Effector memory CD8-positive, alpha-beta T cell (primary cell): Measurements from ENCODE around the gene IL1RAPL1.

ENCODE experiments used
- ATAC-seq: fragments of 150-1000 bp; cut with Tn5 transposase; replicated peaks from 2 replicates; pipeline ENCODE4 v1.10.0; 2021; ENCODE audit warnings: mild to moderate bottlenecking, moderate library complexity
- DNase-seq, 3 experiments: peaks; one replicate each; pipeline ENCODE4 v3.0.0; 2021
- H3K27ac Mint-ChIP-seq, 2 donors: one replicate each; pipeline ENCODE4 v1.8.0; 2022; ENCODE audit warnings: mild to moderate bottlenecking in 2 of 2, mixed read lengths in 2 of 2, moderate library complexity in 2 of 2
- H3K27me3 Mint-ChIP-seq, 2 donors: one replicate each; pipeline ENCODE4 v1.8.0; 2022; ENCODE audit warnings: mixed read lengths in 2 of 2
- H3K36me3 Mint-ChIP-seq: one replicate; pipeline ENCODE4 v1.8.0; 2022; ENCODE audit warnings: mild to moderate bottlenecking, moderate library complexity, mixed read lengths; ENCODE audit not compliant: insufficient read depth
- H3K4me1 Mint-ChIP-seq, 2 donors: one replicate each; pipeline ENCODE4 v1.8.0; 2022; ENCODE audit warnings: low read depth in 2 of 2, mixed read lengths in 2 of 2
- H3K4me3 Mint-ChIP-seq, 2 donors: one replicate each; pipeline ENCODE4 v1.8.0; 2022; ENCODE audit warnings: mild to moderate bottlenecking in 2 of 2, mixed read lengths in 2 of 2, moderate library complexity in 2 of 2
- H3K9me3 Mint-ChIP-seq, 2 donors: one replicate each; pipeline ENCODE4 v1.8.0; 2022; ENCODE audit warnings: mixed read lengths in 2 of 2

IL1RAPL1 gene

DNA sequence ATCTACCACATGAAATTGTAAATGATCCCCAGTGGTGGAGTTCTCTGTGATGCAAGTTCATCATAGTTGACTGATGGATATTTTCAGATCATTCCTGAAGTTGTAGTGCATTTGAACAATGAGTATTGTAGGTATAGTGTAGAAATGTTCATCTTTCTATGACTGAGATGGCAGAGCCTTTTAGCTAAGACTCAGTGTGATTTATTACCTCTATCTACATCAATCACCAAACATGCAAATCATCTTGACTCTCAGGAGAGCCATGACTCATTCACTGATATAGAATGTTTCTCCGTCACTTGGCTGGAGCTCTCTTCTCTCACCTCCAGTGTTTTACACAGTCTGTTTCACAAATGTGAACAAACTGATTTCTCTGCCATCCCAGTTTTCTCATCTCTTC lies 392.6 kb downstream of the IL1RAPL1 start:
- H3K27me3 Mint-ChIP-seq, result no peaks in the 10 kb centered on the region
- no peaks in the 10 kb centered on the region for H3K36me3 Mint-ChIP-seq
- no peaks in the 10 kb centered on the region for H3K4me1 Mint-ChIP-seq
- no peak overlapping the region for H3K27ac Mint-ChIP-seq
- no peak for DNase-seq
- peaks cover 17 to 20% of the 10 kb centered on the region in 2 donors for H3K9me3 Mint-ChIP-seq
- ATAC-seq, result no peak
- no peak overlapping the region for H3K4me3 Mint-ChIP-seq

DNA sequence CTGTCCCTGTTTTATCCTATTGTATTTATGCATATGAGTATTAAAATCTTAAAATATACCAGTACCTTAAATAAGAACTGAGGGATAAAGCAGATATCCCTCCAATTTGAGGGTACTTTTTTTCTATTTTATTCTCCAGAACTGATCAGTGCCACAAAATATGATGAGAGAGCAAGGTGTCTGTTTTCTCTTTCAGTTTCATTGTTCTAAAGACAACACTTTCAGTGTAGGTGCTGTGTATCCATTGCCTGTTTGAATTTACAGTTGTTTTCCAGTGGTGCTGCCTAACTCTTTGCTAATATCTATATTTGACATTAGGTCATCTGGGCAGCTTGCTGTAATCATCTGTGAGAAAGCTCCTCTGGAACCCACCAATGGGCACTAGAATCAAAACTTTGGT lies 394.7 kb downstream of the IL1RAPL1 start:
- H3K27ac Mint-ChIP-seq, result no peak overlapping the region
- DNase-seq, result no peak
- H3K4me1 Mint-ChIP-seq, result no peaks in the 10 kb centered on the region
- no peak overlapping the region for H3K4me3 Mint-ChIP-seq
- no peaks in the 10 kb centered on the region for H3K27me3 Mint-ChIP-seq
- no peaks in the 10 kb centered on the region for H3K36me3 Mint-ChIP-seq
- no peak for ATAC-seq
- peaks cover 17 to 20% of the 10 kb centered on the region in 2 donors for H3K9me3 Mint-ChIP-seq

DNA sequence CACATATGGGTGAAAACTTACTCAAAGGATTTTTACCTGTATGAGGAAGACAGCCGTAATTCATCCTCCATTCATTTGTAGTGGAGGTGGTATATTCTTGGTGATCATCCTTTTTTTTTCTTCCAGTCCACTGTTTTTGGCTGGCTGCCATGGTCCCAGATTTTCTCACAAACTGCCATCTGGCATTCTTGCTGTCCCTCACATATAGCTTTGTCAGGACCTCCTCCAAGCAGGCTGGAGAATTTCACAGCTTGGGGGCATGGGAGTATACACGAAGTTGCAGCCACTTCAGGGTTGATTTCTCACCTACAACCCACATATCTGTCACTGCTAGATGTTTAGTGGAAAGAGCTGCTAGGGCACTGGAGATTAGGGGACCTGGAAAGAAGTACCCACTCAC lies 401.0 kb downstream of the IL1RAPL1 start:
- no peaks in the 10 kb centered on the region for H3K4me1 Mint-ChIP-seq
- DNase-seq (no peak), ATAC-seq (no peak)
- H3K4me3 Mint-ChIP-seq, result no peak overlapping the region
- H3K27ac Mint-ChIP-seq, result no peak overlapping the region
- no peaks in the 10 kb centered on the region for H3K27me3 Mint-ChIP-seq
- no peaks in the 10 kb centered on the region for H3K36me3 Mint-ChIP-seq
- peaks cover 0 to 3% of the 10 kb centered on the region in 2 donors for H3K9me3 Mint-ChIP-seq

DNA sequence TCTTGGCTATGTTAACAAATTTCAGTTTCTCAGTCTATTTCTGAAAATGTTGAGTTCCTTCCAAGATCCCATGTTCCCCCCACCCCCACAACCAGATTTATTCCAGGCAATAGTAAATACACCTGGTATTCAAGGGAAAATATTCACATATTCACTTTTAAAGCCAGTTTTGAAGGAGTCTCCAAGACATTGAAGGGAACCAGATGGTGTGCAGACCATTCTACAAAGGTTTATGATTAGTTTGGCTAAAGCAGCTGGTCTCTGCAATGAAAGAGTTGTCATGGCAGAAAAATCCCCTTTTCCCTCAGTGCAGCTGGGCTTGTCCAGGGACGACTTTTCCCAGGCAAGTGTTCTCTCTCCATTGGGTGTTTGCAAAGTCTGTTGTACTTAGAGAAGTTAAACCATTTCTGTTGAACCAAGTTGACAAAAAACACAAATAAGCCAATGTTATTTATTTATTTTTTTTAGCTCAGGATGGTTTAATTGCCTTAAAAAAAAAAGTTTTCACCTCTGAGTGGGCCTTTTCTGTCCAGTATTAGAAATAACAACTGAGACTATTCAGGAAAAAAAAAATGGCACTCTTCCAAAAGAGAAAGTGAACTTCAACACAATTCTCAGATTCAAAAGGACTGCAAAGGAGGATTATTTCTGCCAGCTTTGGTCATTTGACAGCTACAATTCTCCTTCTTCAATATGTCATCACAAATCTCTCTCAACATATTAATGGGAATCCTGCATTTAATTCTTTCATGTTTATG lies 410.6 kb downstream of the IL1RAPL1 start:
- H3K9me3 Mint-ChIP-seq, result peaks cover 2 to 9% of the 10 kb centered on the region in 2 donors
- no peak for DNase-seq

DNA sequence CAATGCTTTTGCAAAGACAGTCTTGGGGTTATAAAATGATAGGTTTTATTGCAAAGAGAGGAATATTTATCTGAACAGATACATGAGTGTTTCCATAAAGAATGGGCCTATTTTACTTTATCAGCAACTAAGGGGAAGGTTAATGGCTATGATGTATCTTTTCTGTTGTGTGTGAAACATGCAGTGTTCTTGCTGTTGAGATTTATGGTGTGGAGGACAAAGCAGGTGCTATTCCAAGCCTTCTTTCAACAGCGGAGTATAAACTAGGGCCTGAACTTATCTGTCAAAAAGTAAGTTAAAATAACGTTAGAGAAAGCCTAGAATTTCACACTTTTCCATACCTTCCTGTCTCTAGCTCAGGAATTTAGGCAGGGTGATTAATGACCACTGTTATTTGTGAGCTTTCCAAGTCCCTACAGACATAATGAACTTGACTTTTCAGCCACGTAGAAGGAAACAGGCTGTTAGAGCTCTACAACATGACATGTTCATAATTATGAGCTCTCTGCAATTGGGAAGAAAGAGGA lies 411.4 kb downstream of the IL1RAPL1 start:
- Mint-ChIP-seq H3K4me3 (no peak overlapping the region), H3K4me1 (no peaks in the 10 kb centered on the region), H3K27me3 (no peaks in the 10 kb centered on the region), H3K9me3 (peaks cover 0 to 9% of the 10 kb centered on the region in 2 donors), H3K27ac (no peak overlapping the region), H3K36me3 (no peaks in the 10 kb centered on the region)
- DNase-seq (no peak), ATAC-seq (no peak)

More for the DNA sequence above, 410.6 kb downstream of the IL1RAPL1 start:
- H3K4me3 Mint-ChIP-seq, result no peak overlapping the region
- H3K27me3 Mint-ChIP-seq, result no peaks in the 10 kb centered on the region
- ATAC-seq, result no peak
- no peaks in the 10 kb centered on the region for H3K36me3 Mint-ChIP-seq
- no peak overlapping the region for H3K27ac Mint-ChIP-seq
- no peaks in the 10 kb centered on the region for H3K4me1 Mint-ChIP-seq

DNA sequence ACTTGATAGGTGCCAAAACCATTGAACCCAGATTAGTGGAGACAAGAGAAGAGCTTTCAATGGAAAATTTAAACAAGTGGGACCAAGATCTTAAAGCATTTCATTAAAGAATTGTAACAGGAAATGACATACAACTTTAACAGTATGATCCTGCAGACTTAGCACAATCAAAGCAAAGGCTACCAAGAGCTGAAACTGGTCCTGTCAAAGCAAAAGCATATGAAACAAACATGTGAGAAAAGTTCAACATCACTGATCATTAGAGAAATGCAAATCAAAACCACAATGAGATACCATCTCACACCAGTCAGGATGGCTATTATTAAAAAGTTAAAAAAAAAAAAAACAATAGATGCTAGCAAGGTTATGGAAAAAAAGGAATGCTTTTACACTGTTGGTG lies 425.6 kb downstream of the IL1RAPL1 start:
- no peak for ATAC-seq
- H3K4me3 Mint-ChIP-seq, result no peak overlapping the region
- H3K9me3 Mint-ChIP-seq, result no peaks in the 10 kb centered on the region
- H3K27me3 Mint-ChIP-seq, result no peaks in the 10 kb centered on the region
- DNase-seq, result no peak
- H3K4me1 Mint-ChIP-seq, result no peaks in the 10 kb centered on the region
- no peak overlapping the region for H3K27ac Mint-ChIP-seq
- no peaks in the 10 kb centered on the region for H3K36me3 Mint-ChIP-seq

DNA sequence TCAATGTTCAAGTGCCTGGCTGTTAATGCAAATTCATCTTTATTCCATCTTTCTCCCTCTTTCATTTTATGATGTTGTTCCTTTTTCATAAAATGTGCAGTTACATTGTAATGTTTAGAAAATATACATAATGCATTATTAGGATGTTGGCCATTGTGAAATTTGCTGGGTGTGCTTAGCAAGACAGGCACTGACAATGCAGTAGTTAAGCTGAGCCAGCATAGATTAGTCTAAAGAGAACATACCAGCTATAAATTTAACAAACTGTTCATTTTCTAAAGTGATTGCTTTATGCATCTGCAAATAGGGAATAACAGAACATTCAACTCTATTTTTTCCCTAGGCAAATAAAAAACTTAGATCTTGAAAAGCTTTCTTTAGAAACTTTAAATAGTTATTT lies 436.0 kb downstream of the IL1RAPL1 start:
- H3K4me3 Mint-ChIP-seq, result no peak overlapping the region
- H3K27ac Mint-ChIP-seq, result no peak overlapping the region
- H3K36me3 Mint-ChIP-seq, result no peaks in the 10 kb centered on the region
- ATAC-seq (no peak), DNase-seq (no peak)
- H3K27me3 Mint-ChIP-seq, result no peaks in the 10 kb centered on the region
- H3K9me3 Mint-ChIP-seq, result peaks cover 3 to 7% of the 10 kb centered on the region in 2 donors
- H3K4me1 Mint-ChIP-seq, result no peaks in the 10 kb centered on the region

DNA sequence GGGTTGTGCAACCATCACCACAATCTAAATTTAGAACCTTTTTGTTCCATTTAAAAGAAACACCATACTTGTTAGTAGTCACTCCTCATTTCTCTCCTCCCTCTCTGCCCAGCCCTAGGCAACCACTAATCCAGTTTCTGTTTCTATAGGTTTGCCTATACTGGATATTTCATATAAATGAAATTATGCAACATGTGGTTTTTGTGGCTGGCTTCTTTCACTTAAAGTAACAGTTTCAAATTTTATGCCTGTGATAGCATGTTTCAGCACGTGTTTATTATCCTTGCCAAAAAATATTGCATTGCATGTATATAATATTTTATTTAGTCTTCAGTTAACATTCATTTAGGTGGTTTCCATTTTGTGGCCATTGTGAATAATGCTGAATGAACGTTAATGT lies 437.6 kb downstream of the IL1RAPL1 start:
- ATAC-seq, result no peak

DNA sequence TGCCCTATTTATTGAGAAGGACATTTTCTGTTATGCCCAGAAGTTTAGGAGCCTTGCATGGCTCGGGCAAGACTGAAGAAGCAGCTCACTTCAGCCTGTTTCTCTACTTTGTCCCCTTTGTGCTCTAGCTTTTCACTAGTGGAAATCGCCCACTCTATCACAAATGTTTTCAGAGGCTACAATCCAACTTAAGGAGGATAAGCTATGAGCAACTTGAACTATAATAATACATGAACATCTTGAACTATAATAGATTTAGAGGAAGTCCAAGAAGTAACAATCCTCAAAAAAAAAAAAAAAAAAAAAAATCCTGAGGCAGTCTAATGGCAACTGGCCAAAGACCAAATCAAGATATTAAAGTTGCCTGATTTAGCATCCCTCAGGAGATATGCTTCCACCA lies 452.3 kb downstream of the IL1RAPL1 start:
- no peaks in the 10 kb centered on the region for H3K4me1 Mint-ChIP-seq
- DNase-seq (no peak), ATAC-seq (no peak)
- no peaks in the 10 kb centered on the region for H3K27me3 Mint-ChIP-seq
- H3K9me3 Mint-ChIP-seq, result peaks cover 0 to 1% of the 10 kb centered on the region in 2 donors
- no peak overlapping the region for H3K4me3 Mint-ChIP-seq
- no peak overlapping the region for H3K27ac Mint-ChIP-seq
- H3K36me3 Mint-ChIP-seq, result no peaks in the 10 kb centered on the region

More for the DNA sequence above, 437.6 kb downstream of the IL1RAPL1 start:
- Mint-ChIP-seq H3K4me1 (no peaks in the 10 kb centered on the region), H3K27ac (no peak overlapping the region), H3K27me3 (no peaks in the 10 kb centered on the region), H3K9me3 (peaks cover 3 to 7% of the 10 kb centered on the region in 2 donors), H3K36me3 (no peaks in the 10 kb centered on the region), H3K4me3 (no peak overlapping the region)
- no peak for DNase-seq

DNA sequence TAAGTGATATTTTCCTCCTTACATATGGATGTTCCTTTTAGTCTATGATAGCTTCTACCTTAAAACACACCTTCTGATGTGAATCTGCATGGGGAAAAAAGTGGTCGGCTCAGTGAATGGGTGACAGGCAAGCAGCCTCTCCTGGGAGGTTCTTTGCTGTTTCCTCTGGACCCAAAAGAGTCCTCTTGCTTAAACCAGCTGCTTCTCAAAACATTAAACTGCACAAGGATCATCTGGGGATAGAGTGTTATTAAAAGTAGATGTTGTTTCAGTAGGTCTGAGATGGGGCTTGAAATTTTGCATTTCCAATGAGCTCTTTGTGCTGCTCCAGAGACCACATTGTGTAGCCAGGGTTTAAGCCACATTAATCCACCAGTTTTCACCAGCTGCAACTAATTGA lies 452.9 kb downstream of the IL1RAPL1 start:
- no peak overlapping the region for H3K27ac Mint-ChIP-seq
- peaks cover 0 to 2% of the 10 kb centered on the region in 2 donors for H3K9me3 Mint-ChIP-seq
- no peaks in the 10 kb centered on the region for H3K4me1 Mint-ChIP-seq
- no peak for DNase-seq
- H3K36me3 Mint-ChIP-seq, result no peaks in the 10 kb centered on the region
- no peak for ATAC-seq
- no peak overlapping the region for H3K4me3 Mint-ChIP-seq
- H3K27me3 Mint-ChIP-seq, result no peaks in the 10 kb centered on the region

DNA sequence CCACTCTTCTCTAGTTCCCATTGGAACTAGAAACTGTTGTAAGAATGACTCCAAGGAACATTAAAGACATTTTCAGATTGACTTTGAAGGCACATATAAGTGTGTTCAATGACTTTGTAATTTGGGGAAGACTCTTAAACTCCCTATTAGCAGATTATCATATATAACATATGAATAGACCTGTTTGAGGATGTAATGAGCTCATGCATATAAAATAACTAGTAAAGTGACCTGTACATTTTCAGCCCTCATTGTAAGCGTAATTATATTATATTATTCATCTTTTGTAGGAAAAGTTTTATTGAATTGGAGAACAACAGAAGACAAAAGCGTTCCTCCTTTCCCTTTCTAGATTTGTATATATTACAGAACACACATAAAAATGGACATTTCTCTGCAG lies 455.1 kb downstream of the IL1RAPL1 start:
- H3K27ac Mint-ChIP-seq, result no peak overlapping the region

DNA sequence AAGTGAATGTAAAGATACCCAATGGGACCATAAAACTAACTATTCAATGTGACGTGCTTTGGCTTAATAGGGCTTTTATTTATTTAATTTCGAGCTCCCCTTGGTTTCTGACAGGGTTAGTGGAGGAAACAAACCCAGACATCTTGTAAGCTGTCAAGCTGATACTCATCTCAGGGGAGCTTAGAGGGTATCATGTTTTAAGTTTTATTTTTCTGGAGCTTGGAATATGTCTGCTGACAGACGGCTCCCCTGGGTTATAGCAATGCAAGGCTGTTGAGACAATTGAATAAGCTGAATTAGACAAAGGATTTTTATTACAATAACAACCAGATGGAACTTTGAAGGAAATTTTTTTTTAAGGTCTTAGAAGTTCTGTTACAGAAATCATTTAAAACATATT lies 456.5 kb downstream of the IL1RAPL1 start:
- ATAC-seq (no peak), DNase-seq (no peak)
- H3K4me1 Mint-ChIP-seq, result no peaks in the 10 kb centered on the region
- no peaks in the 10 kb centered on the region for H3K36me3 Mint-ChIP-seq
- H3K27ac Mint-ChIP-seq, result no peak overlapping the region
- H3K4me3 Mint-ChIP-seq, result no peak overlapping the region
- H3K9me3 Mint-ChIP-seq, result peaks cover 2 to 7% of the 10 kb centered on the region in 2 donors
- H3K27me3 Mint-ChIP-seq, result no peaks in the 10 kb centered on the region

More for the DNA sequence above, 455.1 kb downstream of the IL1RAPL1 start:
- Mint-ChIP-seq H3K36me3 (no peaks in the 10 kb centered on the region), H3K9me3 (peaks cover 2 to 7% of the 10 kb centered on the region in 2 donors), H3K27me3 (no peaks in the 10 kb centered on the region), H3K4me3 (no peak overlapping the region), H3K4me1 (no peaks in the 10 kb centered on the region)
- no peak for DNase-seq
- no peak for ATAC-seq

DNA sequence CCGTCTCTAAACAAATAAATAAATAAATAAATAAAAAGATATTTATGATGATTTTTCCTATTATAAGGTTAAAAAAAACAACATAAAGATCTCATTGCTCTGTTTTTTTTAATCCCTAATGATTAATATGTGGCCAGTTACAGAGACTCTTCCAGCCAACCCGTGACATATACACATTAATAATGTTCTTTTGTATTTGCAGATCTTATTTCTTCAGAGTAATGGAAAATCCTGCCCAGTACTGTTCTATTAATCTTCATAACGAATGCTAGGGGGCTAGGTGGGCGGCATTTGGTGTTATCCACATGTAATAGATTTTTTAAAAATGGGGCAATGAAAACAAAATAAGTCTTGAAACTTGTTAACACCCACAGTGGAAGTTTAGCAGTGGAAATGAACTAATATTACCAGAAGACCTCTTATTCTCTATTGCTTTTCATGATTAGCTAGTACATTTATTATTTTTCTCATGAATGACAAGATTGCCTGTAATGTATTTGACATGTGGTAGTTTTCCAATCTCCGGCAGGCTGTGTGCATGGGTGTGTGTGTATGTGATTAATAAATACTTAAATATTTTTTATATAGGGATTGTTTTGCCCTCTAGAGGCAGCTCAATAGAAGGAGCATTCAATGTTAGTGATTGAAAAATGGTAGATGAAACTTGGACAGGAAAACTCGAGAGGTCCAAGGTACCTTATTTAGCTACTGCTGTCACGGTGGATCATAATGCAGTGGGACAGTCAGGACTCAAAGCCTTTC lies 457.4 kb downstream of the IL1RAPL1 start:
- H3K4me3 Mint-ChIP-seq, result no peak overlapping the region
- H3K4me1 Mint-ChIP-seq, result no peaks in the 10 kb centered on the region
- peaks cover 2 to 7% of the 10 kb centered on the region in 2 donors for H3K9me3 Mint-ChIP-seq
- ATAC-seq (no peak), DNase-seq (no peak)
- H3K27me3 Mint-ChIP-seq, result no peaks in the 10 kb centered on the region
- no peak overlapping the region for H3K27ac Mint-ChIP-seq
- no peaks in the 10 kb centered on the region for H3K36me3 Mint-ChIP-seq

DNA sequence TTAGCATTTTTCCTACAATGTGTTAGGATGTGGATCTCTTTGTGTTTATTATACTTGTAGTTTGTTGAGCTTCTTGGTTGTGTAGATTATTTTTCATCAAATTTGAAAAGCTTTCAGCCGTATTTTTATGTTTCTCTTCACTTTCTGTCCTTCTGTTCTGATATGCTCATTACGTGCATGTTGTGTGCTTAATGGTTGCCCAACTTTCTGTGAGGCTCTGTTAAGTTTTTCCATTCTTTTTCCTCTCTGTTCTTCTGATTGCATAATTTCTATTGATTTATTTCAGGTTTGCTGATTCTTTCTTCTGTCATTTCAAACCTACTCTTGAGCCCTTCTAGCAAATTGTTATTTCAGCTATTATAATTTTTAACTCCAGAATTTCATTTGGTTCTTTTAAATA lies 478.2 kb downstream of the IL1RAPL1 start:
- ATAC-seq (no peak), DNase-seq (no peak)
- Mint-ChIP-seq H3K4me3 (no peak overlapping the region), H3K36me3 (no peaks in the 10 kb centered on the region), H3K9me3 (peaks cover 3 to 14% of the 10 kb centered on the region in 2 donors), H3K27me3 (no peaks in the 10 kb centered on the region), H3K4me1 (no peaks in the 10 kb centered on the region), H3K27ac (no peak overlapping the region)
